ENCODE measurements around the gene TBX10.
A peak's percentile ranks its signal among the peaks of the same experiment; 100 is the strongest.

TBX10 gene

GRCh38 chr11:67648140-67648795 is 8.7 kb upstream of the TBX10 start:
- Histone ChIP-seq H4K20me1 (ENCODE audit: insufficient read depth, low read length) (no peaks in the 10 kb centered on the region), H3K36me3 (replicated peaks; ENCODE audit: insufficient read depth, low read length) (no peaks in the 10 kb centered on the region), H3K4me1 (ENCODE audit: low read length) (peaks cover 36% of the 10 kb centered on the region), H3K27me3 (replicated peaks; ENCODE audit: insufficient read depth, low read length) (no peaks in the 10 kb centered on the region), H3K79me2 (ENCODE audit: low read length) (no peaks in the 10 kb centered on the region), H3K4me2 (ENCODE audit: low read depth, low read length) (0 out of 2 replicates have a peak overlapping the region, but pooled peaks have one; percentile 5), H2AFZ (ENCODE audit: low read length) (peak overlapping the region; percentile 7; the same call in 1 of the 2 replicates), H3K27ac (ENCODE audit: low read length) (no peak overlapping the region), H3K9me2 (replicated peaks; ENCODE audit: insufficient read depth, low read length) (no peaks in the 10 kb centered on the region), H3K9me3 (replicated peaks; ENCODE audit: insufficient read depth, low read length) (no peaks in the 10 kb centered on the region), H3K9ac (ENCODE audit: low read length) (no peak overlapping the region), H3K4me3 (ENCODE audit: low read length) (no peak overlapping the region), H3F3A (ENCODE audit: insufficient read depth, low read length) (peaks cover 23% of the 10 kb centered on the region)
- TF ChIP-seq EZH2phosphoT487 (IDR thresholded peaks at IDR 0.05; ENCODE audit: low read length), result no peak
- peak; percentile 88 for TF ChIP-seq CTCF (IDR thresholded peaks at IDR 0.05; ENCODE audit: low read length)
- peak; percentile 85 for DNase-seq

GRCh38 chr11:67647471-67647870 is 7.9 kb upstream of the TBX10 start:
- no peaks in the 10 kb centered on the region for H3K36me3 ChIP-seq (replicated peaks; ENCODE audit: insufficient read depth, low read length)
- no peaks in the 10 kb centered on the region for H4K20me1 ChIP-seq (ENCODE audit: insufficient read depth, low read length)
- H3K9me3 ChIP-seq (replicated peaks; ENCODE audit: insufficient read depth, low read length), result no peaks in the 10 kb centered on the region
- no peak for TF ChIP-seq EZH2phosphoT487 (IDR thresholded peaks at IDR 0.05; ENCODE audit: low read length)
- no peak for TF ChIP-seq CTCF (IDR thresholded peaks at IDR 0.05; ENCODE audit: low read length)
- no peak for TF ChIP-seq EZH2 (optimal IDR thresholded peaks at IDR 0.05; ENCODE audit: low read depth, low read length)
- H3K9me2 ChIP-seq (replicated peaks; ENCODE audit: insufficient read depth, low read length), result no peaks in the 10 kb centered on the region
- peaks cover 36% of the 10 kb centered on the region for H3K4me1 ChIP-seq (ENCODE audit: low read length)
- no peaks in the 10 kb centered on the region for H3K27me3 ChIP-seq (replicated peaks; ENCODE audit: insufficient read depth, low read length)
- DNase-seq, result no peak
- no peaks in the 10 kb centered on the region for H3K79me2 ChIP-seq (ENCODE audit: low read length)
- no peak overlapping the region for H2AFZ ChIP-seq (ENCODE audit: low read length)
- H3K4me2 ChIP-seq (ENCODE audit: low read depth, low read length), result no peak overlapping the region
- H3K9ac ChIP-seq (ENCODE audit: low read length), result no peak overlapping the region
- peaks cover 23% of the 10 kb centered on the region for H3F3A ChIP-seq (ENCODE audit: insufficient read depth, low read length)
- H3K4me3 ChIP-seq (ENCODE audit: low read length), result no peak overlapping the region
- H3K27ac ChIP-seq (ENCODE audit: low read length), result no peak overlapping the region

- Histone ChIP-seq H3K36me3 (replicated peaks; ENCODE audit: insufficient read depth, low read length) (no peaks in the 10 kb centered on the region), H3F3A (ENCODE audit: insufficient read depth, low read length) (peaks cover 21% of the 10 kb centered on the region), H3K9me3 (replicated peaks; ENCODE audit: insufficient read depth, low read length) (no peaks in the 10 kb centered on the region), H3K9ac (ENCODE audit: low read length) (no peak overlapping the region), H3K4me2 (ENCODE audit: low read depth, low read length) (peak overlapping the region; percentile 38), H3K4me1 (ENCODE audit: low read length) (peaks cover 36% of the 10 kb centered on the region), H2AFZ (ENCODE audit: low read length) (peak overlapping the region; percentile 59), H3K9me2 (replicated peaks; ENCODE audit: insufficient read depth, low read length) (no peaks in the 10 kb centered on the region), H3K27ac (ENCODE audit: low read length) (peak overlapping the region; percentile 1; the same call in 1 of the 2 replicates), H4K20me1 (ENCODE audit: insufficient read depth, low read length) (no peaks in the 10 kb centered on the region), H3K4me3 (ENCODE audit: low read length) (no peak overlapping the region), H3K79me2 (ENCODE audit: low read length) (no peaks in the 10 kb centered on the region), H3K27me3 (replicated peaks; ENCODE audit: insufficient read depth, low read length) (no peaks in the 10 kb centered on the region)
- DNase-seq, result peak; percentile 84
- TF ChIP-seq EZH2 (optimal IDR thresholded peaks at IDR 0.05; ENCODE audit: low read depth, low read length) (no peak), CTCF (IDR thresholded peaks at IDR 0.05; ENCODE audit: low read length) (no peak; the same call in 1 of the 2 replicates), EZH2phosphoT487 (IDR thresholded peaks at IDR 0.05; ENCODE audit: low read length) (no peak)
Measured at GRCh38 chr11:67646535-67647336, 7.2 kb upstream of the TBX10 start.
